Esophagus (tissue), 2 donors: ENCODE measurements around the gene MINPP1. TPM values are rescaled to one million over a fixed set of nuclear protein-coding genes. Genes with fewer than 3 reads are reported as not detected.

Experiments
- H3K27ac ChIP-seq, 2 donors: one replicate each; pipeline ENCODE4 v1.5.1; 2013; ENCODE audit warnings: low read depth in 2 of 2, mild to moderate bottlenecking in 2 of 2, inconsistent platforms in 1 of 2, low read length in 1 of 2, moderate library complexity in 1 of 2
- H3K27me3 ChIP-seq, 2 donors: one replicate each; pipeline ENCODE4 v1.6.1; 2013; ENCODE audit warnings: low read length in 2 of 2, control low read depth in 1 of 2, mild to moderate bottlenecking in 1 of 2; ENCODE audit not compliant: insufficient read depth in 2 of 2, control insufficient read depth in 1 of 2
- H3K36me3 ChIP-seq, 2 donors: one replicate each; pipeline ENCODE4 v1.6.1; 2013; ENCODE audit warnings: low read length in 1 of 2; ENCODE audit not compliant: control insufficient read depth in 2 of 2, insufficient read depth in 2 of 2
- H3K4me1 ChIP-seq, 2 donors: one replicate each; pipeline ENCODE4 v1.6.1; 2013; ENCODE audit warnings: low read length in 1 of 2; ENCODE audit not compliant: control insufficient read depth in 2 of 2, insufficient read depth in 2 of 2
- H3K4me3 ChIP-seq, 2 donors: one replicate each; pipeline ENCODE4 v1.5.1; 2013; ENCODE audit warnings: low read length in 2 of 2, mild to moderate bottlenecking in 2 of 2, low read depth in 1 of 2, moderate library complexity in 1 of 2
- H3K9me3 ChIP-seq, 2 donors: one replicate each; pipeline ENCODE4 v1.6.1; 2013; ENCODE audit warnings: mild to moderate bottlenecking in 2 of 2, low read depth in 1 of 2, low read length in 1 of 2, moderate library complexity in 1 of 2; ENCODE audit not compliant: control insufficient read depth in 2 of 2, insufficient read depth in 1 of 2
- WGBS, 2 donors: extraction: QIAGEN DNeasy Blood & Tissue Kit; methylation state at CpG; one replicate each; pipeline ENCODE4 v1.1.7; 2013; 5-methylcytosine and 5-hydroxymethylcytosine counted together
- polyA plus RNA-seq, 2 donors: library from polyadenylated mRNA; stranded (reverse); fragments of 200-250 nt; gene quantifications; one replicate each; pipeline ENCODE4 v1.2.3, GENCODE V29; 2013
- donor health status: healthy with polysubstance abuse.
- donor health status: Bipolar disorder and iron deficiency.

MINPP1 gene
- polyA plus RNA-seq, 2 donors = 1.3 to 2.3 TPM

DNA sequence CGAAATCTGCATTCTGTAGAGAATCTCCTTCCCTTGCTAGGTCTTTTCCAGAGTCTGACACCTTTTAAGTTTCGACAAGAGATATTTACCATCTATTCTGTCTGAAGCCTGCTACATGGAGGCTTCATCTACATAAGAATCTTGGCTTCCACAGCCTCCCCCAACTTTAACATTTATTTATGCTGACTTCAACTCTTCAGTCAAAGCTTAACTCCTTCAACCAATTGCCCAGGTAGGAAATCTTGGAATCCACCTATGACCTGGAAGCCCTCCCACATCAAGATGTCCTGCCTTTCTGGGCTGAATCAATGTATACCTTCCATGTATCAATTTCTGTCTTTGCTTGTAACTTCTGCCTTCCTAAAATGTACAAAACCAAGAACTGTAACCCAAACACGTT, 54.7 kb downstream of the MINPP1 start:
- Histone ChIP-seq H3K4me3 (no peak overlapping the region), H3K9me3 (peaks cover 0 to 8% of the 10 kb centered on the region in 2 donors), H3K27ac (no peak overlapping the region), H3K4me1 (no peaks in the 10 kb centered on the region), H3K36me3 (no peaks in the 10 kb centered on the region), H3K27me3 (no peaks in the 10 kb centered on the region)
- 76 to 78% methylated on average over 3 of the region's 3 CpGs for WGBS, 2 donors

DNA sequence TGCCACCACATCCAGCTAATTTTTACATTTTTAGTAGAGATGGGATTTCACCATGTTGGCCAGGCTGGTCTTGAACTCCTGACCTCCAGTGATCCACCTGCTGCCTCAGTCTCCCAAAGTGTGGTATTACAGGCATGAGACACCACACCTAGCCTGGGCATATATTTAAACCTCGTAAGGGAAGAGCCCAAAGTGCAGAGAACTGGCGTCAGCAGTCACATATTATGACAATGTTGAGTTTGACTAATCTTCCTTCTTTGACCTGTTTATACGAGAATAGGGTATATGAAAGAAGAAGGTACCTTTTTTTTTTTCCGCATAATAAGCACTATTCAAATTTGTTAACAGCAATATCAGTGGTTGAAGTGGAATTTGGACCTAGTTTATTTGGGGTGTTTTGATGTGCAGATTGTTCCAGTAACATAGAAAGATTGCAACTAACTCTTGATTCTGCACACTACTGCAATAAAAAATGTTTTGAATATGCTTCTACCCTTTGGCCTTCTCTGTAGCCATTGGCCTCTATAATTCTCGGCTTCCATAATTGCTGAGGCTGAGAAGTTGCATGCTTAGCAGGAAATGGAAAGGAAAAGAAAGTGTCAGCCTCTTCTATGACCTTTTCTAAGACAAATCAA, 55.9 kb downstream of the MINPP1 start:
- Histone ChIP-seq H3K9me3 (peaks cover 0 to 10% of the 10 kb centered on the region in 2 donors), H3K36me3 (no peaks in the 10 kb centered on the region), H3K27ac (no peak overlapping the region), H3K27me3 (no peaks in the 10 kb centered on the region), H3K4me1 (no peaks in the 10 kb centered on the region), H3K4me3 (no peak overlapping the region)
- WGBS, 2 donors = 84 to 86% methylated on average over 5 of the region's 5 CpGs

DNA sequence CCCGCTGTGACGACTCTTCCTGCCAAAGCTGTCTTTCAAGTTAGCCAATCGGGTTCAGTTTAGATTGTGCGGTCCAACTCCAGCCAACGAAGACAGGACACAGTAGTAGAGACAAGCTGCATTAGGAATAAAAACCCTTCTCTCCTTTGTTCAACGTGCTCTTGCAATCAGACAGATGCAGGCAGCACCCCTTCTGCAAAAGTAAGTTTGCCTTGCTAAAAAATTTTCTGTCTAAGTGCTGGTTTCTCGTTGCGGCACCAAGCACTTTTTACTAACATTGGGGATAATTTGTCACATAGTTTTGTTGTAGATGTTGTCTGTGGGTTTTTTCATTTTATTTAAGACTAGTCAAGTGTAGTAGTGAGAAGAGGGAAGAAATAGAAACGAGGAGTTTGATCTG, 58.1 kb downstream of the MINPP1 start:
- Histone ChIP-seq H3K4me3 (no peak overlapping the region), H3K27me3 (no peaks in the 10 kb centered on the region), H3K9me3 (peaks cover 0 to 13% of the 10 kb centered on the region in 2 donors), H3K36me3 (no peaks in the 10 kb centered on the region), H3K27ac (no peak overlapping the region), H3K4me1 (no peaks in the 10 kb centered on the region)
- 92 to 93% methylated on average over 9 of the region's 9 CpGs for WGBS, 2 donors

- Histone ChIP-seq H3K27me3 (no peaks in the 10 kb centered on the region), H3K27ac (no peak overlapping the region), H3K36me3 (no peaks in the 10 kb centered on the region), H3K4me3 (no peak overlapping the region), H3K4me1 (no peaks in the 10 kb centered on the region), H3K9me3 (peaks cover 0 to 13% of the 10 kb centered on the region in 2 donors)
These were observed 60.3 kb downstream of the MINPP1 start for GRCh38 chr10:87565010-87565409.

GRCh38 chr10:87575851-87576250, 71.2 kb downstream of the MINPP1 start:
- Histone ChIP-seq H3K36me3 (no peaks in the 10 kb centered on the region), H3K9me3 (no peaks in the 10 kb centered on the region), H3K27ac (no peak overlapping the region), H3K4me3 (no peak overlapping the region), H3K4me1 (no peaks in the 10 kb centered on the region), H3K27me3 (no peaks in the 10 kb centered on the region)
- WGBS, 2 donors = 91 to 94% methylated on average over 3 of the region's 3 CpGs

- Histone ChIP-seq H3K27ac (no peak overlapping the region), H3K36me3 (no peaks in the 10 kb centered on the region), H3K27me3 (no peaks in the 10 kb centered on the region), H3K9me3 (no peaks in the 10 kb centered on the region), H3K4me1 (no peaks in the 10 kb centered on the region), H3K4me3 (no peak overlapping the region)
- WGBS, 2 donors = 90% methylated on average over 5 of the region's 5 CpGs
These were observed 73.6 kb downstream of the MINPP1 start for GRCh38 chr10:87578160-87578841.

GRCh38 chr10:87578842-87579401, 74.2 kb downstream of the MINPP1 start:
- no peaks in the 10 kb centered on the region for H3K27me3 ChIP-seq
- H3K4me3 ChIP-seq = no peak overlapping the region
- no peaks in the 10 kb centered on the region for H3K9me3 ChIP-seq
- no peaks in the 10 kb centered on the region for H3K4me1 ChIP-seq
- 34% methylated on average over 11 of the region's 11 CpGs for WGBS, 2 donors
- H3K27ac ChIP-seq = no peak overlapping the region
- H3K36me3 ChIP-seq = no peaks in the 10 kb centered on the region

GRCh38 chr10:87579563-87579962, 74.9 kb downstream of the MINPP1 start:
- WGBS, 2 donors = 29 to 37% methylated on average over 1 of the region's 1 CpG
- Histone ChIP-seq H3K9me3 (no peaks in the 10 kb centered on the region), H3K27me3 (no peaks in the 10 kb centered on the region), H3K4me1 (no peaks in the 10 kb centered on the region), H3K4me3 (no peak overlapping the region), H3K36me3 (no peaks in the 10 kb centered on the region), H3K27ac (no peak overlapping the region)

- Histone ChIP-seq H3K27ac (no peak overlapping the region), H3K4me3 (no peak overlapping the region), H3K4me1 (no peaks in the 10 kb centered on the region), H3K36me3 (no peaks in the 10 kb centered on the region), H3K27me3 (no peaks in the 10 kb centered on the region), H3K9me3 (no peaks in the 10 kb centered on the region)
- 34 to 38% methylated on average over 1 of the region's 1 CpG for WGBS, 2 donors
These were observed 75.3 kb downstream of the MINPP1 start for GRCh38 chr10:87580016-87580415.
